ENCODE measurements around the gene ROBO1. TPM values are rescaled to one million over a fixed set of nuclear protein-coding genes. Genes with fewer than 3 reads are reported as not detected.

Gene ROBO1
- total and polyA plus RNA-seq, 2 of the 13 experiments (the other 11 are each of a cell fraction or from before 2014, with no cell fraction given), result 52.2 to 71.0 TPM

GRCh38 chr3:78999139-78999538 is 768.7 kb downstream of the ROBO1 start:
- H3K79me2 ChIP-seq (ENCODE audit: insufficient read depth, low read length), result peaks cover 90% of the 10 kb centered on the region
- no peaks in the 10 kb centered on the region for H3K36me3 ChIP-seq (replicated peaks in 1 of 2; ENCODE audit: control insufficient read depth in 1 of 2, insufficient read depth in 2 of 2, low read length in 2 of 2)
- H4K20me1 ChIP-seq (ENCODE audit: insufficient read depth, low read length), result peaks cover 4% of the 10 kb centered on the region; the same call in 1 of the 2 replicates
- H3K27me3 ChIP-seq (ENCODE audit: control insufficient read depth in 1 of 2, insufficient read depth in 2 of 2, low read length in 2 of 2), result no peaks in the 10 kb centered on the region
- no TSS peak for BruUV-seq (replicated peaks)
- in situ Hi-C loops (cut with HindIII; ENCODE audit: extremely low pct_ligation_motif_present, low pct_unique_long_range_greater_than_20kb) (no loop called here), intact Hi-C loops (cut with micrococcal nuclease; ENCODE audit: unreplicated experiment) (loop anchor here (10.0 kb wide), 1 partner anchor 264 kb away; no protein-coding TSS in a partner anchor)
- no peak overlapping the region for H2AFZ ChIP-seq (ENCODE audit: low read length)
- peaks cover 61% of the 10 kb centered on the region for H3K4me1 ChIP-seq (ENCODE audit: insufficient read depth, low read length)
- DNase-seq (ENCODE audit: low spot score) (no peak), ATAC-seq (no peak), FAIRE-seq (no peak)
- H3K9ac ChIP-seq (ENCODE audit: insufficient read depth, low read depth, low read length), result no peak overlapping the region
- CTCF ChIA-PET (ENCODE audit: low intra/inter-chr PET ratio, low total read pairs), result no interaction called here
- whole genome bisulfite sequencing (ENCODE audit: low lambda C conversion rate), result 100% methylated on average over 2 of the region's 2 CpGs
- no peaks in the 10 kb centered on the region for H3K9me3 ChIP-seq (ENCODE audit: low read length)
- H3K4me3 ChIP-seq (replicated peaks in 1 of 3; ENCODE audit: insufficient read depth in 1 of 3, low read depth in 2 of 3, low read length in 3 of 3), result no peak overlapping the region
- H3K4me2 ChIP-seq (ENCODE audit: low read depth, low read length), result no peak overlapping the region
- POLR2A ChIA-PET, result no interaction called here
- H3K27ac ChIP-seq (ENCODE audit: extremely low read length, insufficient read depth, low read length), result no peak overlapping the region
- TF ChIP-seq ZNF670 (CRISPR knock-in tag; IDR thresholded peaks at IDR 0.05; ENCODE audit: borderline replicate concordance), result no peak
- 0 out of 2 replicates have a peak, but pooled peaks have one; percentile 21 for TF ChIP-seq RCOR2 (CRISPR knock-in tag; IDR thresholded peaks at IDR 0.05)
- TF ChIP-seq ATF4 (CRISPR knock-in tag; IDR thresholded peaks at IDR 0.05), result no peak

GRCh38 chr3:78995087-78995486 is 772.7 kb downstream of the ROBO1 start:
- no peak for DNase-seq (ENCODE audit: low spot score)
- H4K20me1 ChIP-seq (ENCODE audit: insufficient read depth, low read length), result peaks cover 3% of the 10 kb centered on the region; the same call in 1 of the 2 replicates
- no peaks in the 10 kb centered on the region for H3K27me3 ChIP-seq (ENCODE audit: control insufficient read depth in 1 of 2, insufficient read depth in 2 of 2, low read length in 2 of 2)
- CTCF ChIA-PET (ENCODE audit: low intra/inter-chr PET ratio, low total read pairs), result no interaction called here
- H3K4me2 ChIP-seq (ENCODE audit: low read depth, low read length), result peak overlapping the region; percentile 68
- TF ChIP-seq RBM22 (optimal IDR thresholded peaks at IDR 0.05; ENCODE audit: low read length) (peak; percentile 56), ZBTB43 (CRISPR knock-in tag; conservative IDR thresholded peaks at IDR 0.05) (no peak), SALL1 (CRISPR knock-in tag; IDR thresholded peaks at IDR 0.05) (no peak), ATAD3A (CRISPR knock-in tag; IDR thresholded peaks at IDR 0.05) (no peak), ZBTB38 (CRISPR knock-in tag; IDR thresholded peaks at IDR 0.05) (peak; percentile 51; the same call in 1 of the 2 replicates), MTERF4 (CRISPR knock-in tag; IDR thresholded peaks at IDR 0.05) (0 out of 2 replicates have a peak, but pooled peaks have one; percentile 47), WIZ (CRISPR knock-in tag; IDR thresholded peaks at IDR 0.05) (no peak)
- H3K4me1 ChIP-seq (ENCODE audit: insufficient read depth, low read length), result peaks cover 78% of the 10 kb centered on the region
- intact Hi-C loops (cut with micrococcal nuclease; ENCODE audit: unreplicated experiment), result loop anchor here (10.0 kb wide), 1 partner anchor 260 kb away; no protein-coding TSS in a partner anchor
- H3K4me3 ChIP-seq (replicated peaks in 1 of 3; ENCODE audit: insufficient read depth in 1 of 3, low read depth in 2 of 3, low read length in 3 of 3), result peak overlapping the region in 2 of 3 experiments; percentile 22 to 42; a peak in 3 of 6 replicates
- no TSS peak for BruUV-seq (replicated peaks)
- ATAC-seq, result peak; percentile 36
- H3K36me3 ChIP-seq (replicated peaks in 1 of 2; ENCODE audit: control insufficient read depth in 1 of 2, insufficient read depth in 2 of 2, low read length in 2 of 2), result no peaks in the 10 kb centered on the region
- no peak overlapping the region for H2AFZ ChIP-seq (ENCODE audit: low read length)
- H3K27ac ChIP-seq (ENCODE audit: extremely low read length, insufficient read depth, low read length), result peak overlapping the region; percentile 82
- no peaks in the 10 kb centered on the region for H3K9me3 ChIP-seq (ENCODE audit: low read length)
- peaks cover 98% of the 10 kb centered on the region for H3K79me2 ChIP-seq (ENCODE audit: insufficient read depth, low read length)
- POLR2A ChIA-PET, result interaction anchor here (1.0 to 1.8 kb wide), 2 partner anchors 11 to 25 kb away, joined by 5 to 8 read pairs; no protein-coding TSS in a partner anchor
- FAIRE-seq, result no peak
- in situ Hi-C loops (cut with HindIII; ENCODE audit: extremely low pct_ligation_motif_present, low pct_unique_long_range_greater_than_20kb), result no loop called here
- WGBS (ENCODE audit: low lambda C conversion rate), result 81% methylated on average over 5 of the region's 5 CpGs
- H3K9ac ChIP-seq (ENCODE audit: insufficient read depth, low read depth, low read length), result peak overlapping the region; percentile 61; the same call in 1 of the 2 replicates
